Measurements from ENCODE around the gene SRI. TPM values are rescaled to one million over a fixed set of nuclear protein-coding genes. Genes with fewer than 3 reads are reported as not detected.
A peak's percentile ranks its signal among the peaks of the same experiment; 100 is the strongest.
"Not testable (repeated sequence)": the region's sequence is repeated elsewhere in the genome, so short reads cannot be mapped to it uniquely, and the experiment has no call there.

Gene SRI
- total RNA-seq, 2 donors from 2014 or later, result 89.9 to 94.7 TPM

DNA sequence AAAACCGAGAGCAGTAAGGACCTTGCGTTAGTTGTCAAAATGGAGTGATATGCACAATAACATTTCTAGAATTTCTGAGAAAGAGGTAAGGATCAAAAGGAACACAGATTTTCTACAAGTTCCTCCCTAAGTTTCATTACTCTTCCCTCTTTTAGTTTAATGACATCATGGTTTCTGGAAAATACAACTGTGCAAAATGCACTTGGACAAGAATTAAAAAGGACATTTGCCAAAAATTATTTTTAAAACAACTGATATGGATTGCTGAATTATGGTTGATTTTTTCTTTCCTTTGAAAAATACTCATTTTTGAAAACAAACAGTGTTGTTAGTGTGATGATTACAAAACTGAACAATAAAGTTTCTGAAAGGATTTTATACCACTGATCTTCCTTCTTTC, 52.1 kb downstream of the SRI start:
- WGBS, 2 experiments (ENCODE audit: insufficient coverage in 1 of 2, insufficient read length in 1 of 2), result 79 to 100% methylated on average over 2 of the region's 2 CpGs
- Mint-ChIP-seq H3K36me3 (ENCODE audit: low read depth) (no peaks in the 10 kb centered on the region), H3K4me3 (no peak overlapping the region), H3K9me3 (no peaks in the 10 kb centered on the region), H3K27ac (peak overlapping the region; percentile 1), H3K27me3 (ENCODE audit: insufficient read depth) (no peaks in the 10 kb centered on the region), H3K4me1 (no peaks in the 10 kb centered on the region)
- TF ChIP-seq, protein P1, sequence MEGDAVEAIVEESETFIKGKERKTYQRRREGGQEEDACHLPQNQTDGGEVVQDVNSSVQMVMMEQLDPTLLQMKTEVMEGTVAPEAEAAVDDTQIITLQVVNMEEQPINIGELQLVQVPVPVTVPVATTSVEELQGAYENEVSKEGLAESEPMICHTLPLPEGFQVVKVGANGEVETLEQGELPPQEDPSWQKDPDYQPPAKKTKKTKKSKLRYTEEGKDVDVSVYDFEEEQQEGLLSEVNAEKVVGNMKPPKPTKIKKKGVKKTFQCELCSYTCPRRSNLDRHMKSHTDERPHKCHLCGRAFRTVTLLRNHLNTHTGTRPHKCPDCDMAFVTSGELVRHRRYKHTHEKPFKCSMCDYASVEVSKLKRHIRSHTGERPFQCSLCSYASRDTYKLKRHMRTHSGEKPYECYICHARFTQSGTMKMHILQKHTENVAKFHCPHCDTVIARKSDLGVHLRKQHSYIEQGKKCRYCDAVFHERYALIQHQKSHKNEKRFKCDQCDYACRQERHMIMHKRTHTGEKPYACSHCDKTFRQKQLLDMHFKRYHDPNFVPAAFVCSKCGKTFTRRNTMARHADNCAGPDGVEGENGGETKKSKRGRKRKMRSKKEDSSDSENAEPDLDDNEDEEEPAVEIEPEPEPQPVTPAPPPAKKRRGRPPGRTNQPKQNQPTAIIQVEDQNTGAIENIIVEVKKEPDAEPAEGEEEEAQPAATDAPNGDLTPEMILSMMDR (conservative IDR thresholded peaks at IDR 0.05), result no peak
- no peaks in the 10 kb centered on the region for H3K27me3 ChIP-seq (ENCODE audit: control insufficient read depth, insufficient read depth, low read length, poor library complexity, severe bottlenecking)
- H3K9me3 ChIP-seq (ENCODE audit: control insufficient read depth, low read length), result no peaks in the 10 kb centered on the region
- H3K9ac ChIP-seq (ENCODE audit: extremely low read depth, low read length, poor library complexity, severe bottlenecking), result no peak overlapping the region
- no peaks in the 10 kb centered on the region for H3K36me3 ChIP-seq (ENCODE audit: control insufficient read depth, insufficient read depth, low read length)
- no peak overlapping the region for H3K27ac ChIP-seq (ENCODE audit: low read depth, low read length)
- H3K4me3 ChIP-seq (ENCODE audit: low read length), result no peak overlapping the region
- no peak for DNase-seq
- H3K4me1 ChIP-seq (ENCODE audit: control insufficient read depth, insufficient read depth, low read length), result no peaks in the 10 kb centered on the region

DNA sequence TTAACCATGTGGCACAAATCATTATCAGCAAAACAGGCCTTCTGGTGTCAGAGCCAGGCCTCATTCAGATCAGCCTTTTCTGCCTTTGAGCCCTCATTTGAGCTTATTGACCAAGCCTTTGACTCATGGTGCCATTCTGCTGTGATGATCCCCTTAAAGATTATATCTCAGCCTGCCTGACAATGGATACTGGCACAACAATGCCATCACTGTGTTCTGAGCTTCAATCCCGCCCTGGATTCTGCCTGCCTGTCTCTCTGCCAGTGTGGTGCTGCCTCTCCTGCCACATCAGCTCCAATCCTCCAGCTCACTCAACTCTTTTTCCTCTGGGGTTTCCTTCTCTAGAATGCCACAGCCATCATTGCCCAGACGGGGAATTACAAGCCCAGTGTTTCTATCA, 52.6 kb downstream of the SRI start:
- no peak overlapping the region for H3K4me3 Mint-ChIP-seq
- Histone ChIP-seq H3K9ac (ENCODE audit: extremely low read depth, low read length, poor library complexity, severe bottlenecking) (no peak overlapping the region), H3K36me3 (ENCODE audit: control insufficient read depth, insufficient read depth, low read length) (no peaks in the 10 kb centered on the region)

GRCh38 chr7:88165697-88166096, 54.1 kb downstream of the SRI start:
- Histone ChIP-seq H3K27me3 (ENCODE audit: control insufficient read depth, insufficient read depth, low read length, poor library complexity, severe bottlenecking) (no peaks in the 10 kb centered on the region), H3K27ac (ENCODE audit: low read depth, low read length) (no peak overlapping the region), H3K9ac (ENCODE audit: extremely low read depth, low read length, poor library complexity, severe bottlenecking) (no peak overlapping the region), H3K36me3 (ENCODE audit: control insufficient read depth, insufficient read depth, low read length) (no peaks in the 10 kb centered on the region), H3K4me1 (ENCODE audit: control insufficient read depth, insufficient read depth, low read length) (no peaks in the 10 kb centered on the region), H3K4me3 (ENCODE audit: low read length) (no peak overlapping the region), H3K9me3 (ENCODE audit: control insufficient read depth, low read length) (no peaks in the 10 kb centered on the region)
- Mint-ChIP-seq H3K27me3 (ENCODE audit: insufficient read depth) (no peaks in the 10 kb centered on the region), H3K4me3 (no peak overlapping the region), H3K9me3 (peaks cover 9% of the 10 kb centered on the region), H3K4me1 (no peaks in the 10 kb centered on the region), H3K27ac (no peak overlapping the region), H3K36me3 (ENCODE audit: low read depth) (no peaks in the 10 kb centered on the region)
- TF ChIP-seq, protein P1 (conservative IDR thresholded peaks at IDR 0.05), result no peak
- no peak for DNase-seq

More for the DNA sequence above, 52.6 kb downstream of the SRI start:
- no peak overlapping the region for H3K4me3 ChIP-seq (ENCODE audit: low read length)
- H3K36me3 Mint-ChIP-seq (ENCODE audit: low read depth), result no peaks in the 10 kb centered on the region
- peak overlapping the region; percentile 1 for H3K27ac Mint-ChIP-seq
- no peaks in the 10 kb centered on the region for H3K27me3 Mint-ChIP-seq (ENCODE audit: insufficient read depth)
- no peak overlapping the region for H3K27ac ChIP-seq (ENCODE audit: low read depth, low read length)
- TF ChIP-seq, protein P1 (conservative IDR thresholded peaks at IDR 0.05), result no peak
- no peaks in the 10 kb centered on the region for H3K9me3 ChIP-seq (ENCODE audit: control insufficient read depth, low read length)
- no peaks in the 10 kb centered on the region for H3K27me3 ChIP-seq (ENCODE audit: control insufficient read depth, insufficient read depth, low read length, poor library complexity, severe bottlenecking)
- no peaks in the 10 kb centered on the region for H3K4me1 Mint-ChIP-seq
- no peaks in the 10 kb centered on the region for H3K4me1 ChIP-seq (ENCODE audit: control insufficient read depth, insufficient read depth, low read length)
- peaks cover under 1% of the 10 kb centered on the region for H3K9me3 Mint-ChIP-seq
- DNase-seq, result no peak
- WGBS, 2 experiments (ENCODE audit: insufficient coverage in 1 of 2, insufficient read length in 1 of 2), result 88 to 89% methylated on average over 2 of the region's 2 CpGs

DNA sequence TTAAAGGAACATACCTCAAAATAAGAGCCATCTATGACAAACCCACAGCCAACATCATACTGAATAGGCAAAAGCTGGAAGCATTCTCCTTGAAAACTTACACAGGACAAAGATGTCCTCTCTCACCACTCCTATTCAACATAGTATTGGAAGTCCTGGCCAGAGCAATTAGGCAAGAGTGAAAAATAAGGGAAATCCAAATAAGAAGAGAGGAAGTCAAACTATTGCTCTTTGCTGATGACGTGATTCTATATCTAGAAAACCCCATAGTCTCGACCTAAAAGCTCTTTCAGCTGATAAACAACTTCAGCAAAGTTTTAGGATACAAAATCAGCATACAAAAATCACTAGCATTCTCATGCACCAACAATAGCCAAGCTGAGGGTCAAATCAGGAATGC, 60.1 kb downstream of the SRI start:
- DNase-seq; H3K27me3 ChIP-seq (ENCODE audit: control insufficient read depth, insufficient read depth, low read length, poor library complexity, severe bottlenecking); H3K27ac ChIP-seq (ENCODE audit: low read depth, low read length); H3K27ac Mint-ChIP-seq; H3K36me3 ChIP-seq (ENCODE audit: control insufficient read depth, insufficient read depth, low read length); H3K9ac ChIP-seq (ENCODE audit: extremely low read depth, low read length, poor library complexity, severe bottlenecking); H3K4me3 Mint-ChIP-seq; H3K27me3 Mint-ChIP-seq (ENCODE audit: insufficient read depth); H3K4me1 ChIP-seq (ENCODE audit: control insufficient read depth, insufficient read depth, low read length); H3K9me3 ChIP-seq (ENCODE audit: control insufficient read depth, low read length); H3K4me1 Mint-ChIP-seq; H3K4me3 ChIP-seq (ENCODE audit: low read length): not testable (repeated sequence)
- 87 to 100% methylated on average over 1 to 2 of the region's 2 CpGs for WGBS, 2 experiments (ENCODE audit: insufficient coverage in 1 of 2, insufficient read length in 1 of 2)
- peaks cover 16% of the 10 kb centered on the region for H3K36me3 Mint-ChIP-seq (ENCODE audit: low read depth)
- peaks cover 30% of the 10 kb centered on the region for H3K9me3 Mint-ChIP-seq
